ENCODE results near the gene JSRP1. TPM values are rescaled to one million over a fixed set of nuclear protein-coding genes. Genes with fewer than 3 reads are reported as not detected.

The JSRP1 gene, protein sequence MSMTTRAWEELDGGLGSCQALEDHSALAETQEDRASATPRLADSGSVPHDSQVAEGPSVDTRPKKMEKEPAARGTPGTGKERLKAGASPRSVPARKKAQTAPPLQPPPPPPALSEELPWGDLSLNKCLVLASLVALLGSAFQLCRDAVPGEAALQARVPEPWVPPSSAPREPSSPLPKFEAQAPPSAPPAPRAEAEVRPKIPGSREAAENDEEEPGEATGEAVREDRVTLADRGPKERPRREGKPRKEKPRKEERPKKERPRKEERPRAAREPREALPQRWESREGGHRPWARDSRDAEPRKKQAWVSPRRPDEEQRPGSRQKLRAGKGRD
- total RNA-seq: not detected in 2 replicates

GRCh38 chr19:2255982-2256685, at the start of gene JSRP1:
Gene JSRP1 (minus strand): TSS chr19:2256417. CDS start chr19:2255314, 1,103 bp downstream.

DNA sequence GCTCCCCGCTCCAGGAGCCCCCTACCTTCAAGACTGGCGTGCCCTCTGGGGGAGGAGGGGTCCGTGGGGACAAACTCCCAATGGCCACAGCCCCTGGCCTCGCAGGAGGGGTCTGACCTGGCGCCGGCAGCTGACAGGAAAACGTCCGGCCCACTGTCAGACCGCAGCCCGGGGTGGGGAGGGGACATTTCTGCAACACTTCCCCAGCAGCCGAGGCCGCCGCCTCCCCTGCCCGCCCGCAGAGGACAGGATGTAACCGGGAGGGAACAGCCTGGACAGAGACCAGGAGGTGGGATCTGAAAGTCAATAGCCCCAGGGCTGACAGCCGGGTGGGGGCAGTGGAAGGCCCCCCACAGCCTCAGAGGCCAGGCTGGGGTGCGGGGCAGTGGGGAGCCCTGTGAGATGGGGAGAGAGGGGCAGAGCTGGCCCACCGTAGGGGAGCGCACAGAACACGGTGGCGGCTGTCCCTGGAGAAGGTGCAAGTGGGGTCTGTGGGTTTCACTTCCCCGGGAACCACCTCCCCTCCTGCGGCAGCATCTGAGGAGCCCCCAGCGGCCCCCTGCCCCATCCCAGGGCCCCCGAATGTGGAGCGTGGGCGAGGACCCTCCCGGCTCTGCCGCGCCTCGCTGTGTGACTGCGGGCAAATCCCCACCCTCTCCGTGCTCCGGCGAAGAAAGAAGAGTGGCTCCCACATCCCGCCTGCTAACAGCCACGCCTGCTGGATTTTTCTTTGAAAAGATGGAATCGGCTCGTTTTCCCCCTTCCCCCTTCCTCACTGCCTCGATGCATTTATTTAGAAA, 26.0 kb upstream of the JSRP1 start, which contains the start of gene PEAK3:
Gene PEAK3 (minus strand): TSS at position 114 of the 800 bp plus-strand sequence. CDS start 1,244 bp downstream, outside the sequence.

DNA sequence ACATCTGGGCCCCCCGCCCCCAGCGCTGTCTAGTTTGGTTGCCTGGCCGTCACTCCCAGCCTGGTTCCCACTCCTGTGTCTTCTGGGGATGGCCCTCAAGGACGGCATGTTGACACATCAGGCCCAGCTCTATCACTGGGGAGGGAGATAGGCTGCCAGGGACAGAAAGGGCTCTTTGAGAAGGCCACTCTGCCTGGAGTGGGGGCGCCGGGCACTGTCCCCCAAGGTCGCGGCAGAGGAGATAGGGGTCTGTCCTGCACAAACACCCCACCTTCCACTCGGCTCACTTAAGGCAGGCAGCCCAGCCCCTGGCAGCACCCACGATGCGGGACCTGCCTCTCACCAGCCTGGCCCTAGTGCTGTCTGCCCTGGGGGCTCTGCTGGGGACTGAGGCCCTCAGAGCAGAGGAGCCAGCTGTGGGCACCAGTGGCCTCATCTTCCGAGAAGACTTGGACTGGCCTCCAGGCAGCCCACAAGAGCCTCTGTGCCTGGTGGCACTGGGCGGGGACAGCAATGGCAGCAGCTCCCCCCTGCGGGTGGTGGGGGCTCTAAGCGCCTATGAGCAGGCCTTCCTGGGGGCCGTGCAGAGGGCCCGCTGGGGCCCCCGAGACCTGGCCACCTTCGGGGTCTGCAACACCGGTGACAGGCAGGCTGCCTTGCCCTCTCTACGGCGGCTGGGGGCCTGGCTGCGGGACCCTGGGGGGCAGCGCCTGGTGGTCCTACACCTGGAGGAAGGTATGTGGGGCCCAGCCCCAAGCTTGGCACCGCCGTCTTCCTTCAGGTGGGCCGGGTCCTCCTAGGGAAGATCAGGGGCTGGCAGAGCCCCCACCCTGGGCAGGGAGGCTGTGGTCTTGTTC, 7.0 kb downstream of the JSRP1 start, which contains the start of gene AMH:
Gene AMH (plus strand): TSS at position 314 of the 857 bp plus-strand sequence. CDS start 10 bp downstream, at position 324.

GRCh38 chr19:2236314-2237050, 19.7 kb downstream of the JSRP1 start, which contains the start of the genes PLEKHJ1 and SF3A2:
Gene PLEKHJ1 (minus strand): TSS chr19:2236329. CDS start chr19:2236248, 81 bp downstream.
Gene SF3A2 (plus strand): TSS chr19:2236824. CDS start chr19:2243419, 6,595 bp downstream.

Small RNA genes lying within 50 kb of the gene (small RNA-seq; reads per million reads assigned to genes)
- not detected for gene MIR1227

Other genes starting within 250 kb of the JSRP1 start
- 39.5 and 59.9 TPM in 2 replicates for gene BTBD2, start 240.7 kb downstream of the JSRP1 start, total RNA-seq
- 74.6 and 104 TPM in 2 replicates for gene MKNK2, start 205.2 kb downstream of the JSRP1 start, total RNA-seq
- 30.2 and 42.6 TPM in 2 replicates for gene MOB3A, start 160.1 kb downstream of the JSRP1 start, total RNA-seq
- gene IZUMO4, start 159.5 kb downstream of the JSRP1 start, total RNA-seq: 0.27 and 0.50 TPM in 2 replicates
- 132 and 156 TPM in 2 replicates for gene AP3D1, start 104.9 kb downstream of the JSRP1 start, total RNA-seq
- gene DOT1L, start 92.5 kb downstream of the JSRP1 start, total RNA-seq: 10.4 and 14.6 TPM in 2 replicates
- 32.8 and 43.1 TPM in 2 replicates for gene PLEKHJ1, start 20.1 kb downstream of the JSRP1 start, total RNA-seq
- gene SF3A2, start 19.6 kb downstream of the JSRP1 start, total RNA-seq: 44.0 and 55.9 TPM in 2 replicates
- gene AMH, start 7.1 kb downstream of the JSRP1 start, total RNA-seq: 0.93 and 1.1 TPM in 2 replicates
- gene PEAK3, start 25.8 kb upstream of the JSRP1 start, total RNA-seq: not detected in 2 replicates
- under 0.01 TPM in 1 of 2 replicates, not detected in the other for gene LINGO3, start 51.7 kb upstream of the JSRP1 start, total RNA-seq
- 145 and 168 TPM in 2 replicates for gene LSM7, start 72.2 kb upstream of the JSRP1 start, total RNA-seq
- gene SPPL2B, start 72.3 kb upstream of the JSRP1 start, total RNA-seq: 26.1 and 30.3 TPM in 2 replicates
- gene TMPRSS9, start 103.8 kb upstream of the JSRP1 start, total RNA-seq: under 0.01 TPM in 1 of 2 replicates, not detected in the other
- 42.7 and 43.8 TPM in 2 replicates for gene TIMM13, start 171.2 kb upstream of the JSRP1 start, total RNA-seq
- gene LMNB2, start 200.5 kb upstream of the JSRP1 start, total RNA-seq: 91.1 and 128 TPM in 2 replicates
- 24.0 and 53.3 TPM in 2 replicates for gene GADD45B, start 219.7 kb upstream of the JSRP1 start, total RNA-seq